Measurements from ENCODE around the gene GDPD5. TPM values are rescaled to one million over a fixed set of nuclear protein-coding genes. Genes with fewer than 3 reads are reported as not detected.

The GDPD5 gene
- polyA plus RNA-seq, 3 donors: 4.9 to 39.0 (median 7.6) TPM

GRCh38 chr11:75430714-75431532 lies 94.8 kb downstream of the GDPD5 start:
- Histone ChIP-seq H4K20me1 (ENCODE audit: insufficient read depth, low read length) (no peaks in the 10 kb centered on the region), H3K4me3 (replicated peaks in 1 of 3; ENCODE audit: low read depth in 2 of 3, low read length in 3 of 3) (peak overlapping the region; percentile 7 to 70 (median 21)), H3K9ac (ENCODE audit: insufficient read depth, low read length, poor library complexity, severe bottlenecking) (peak overlapping the region; percentile 32), H3K36me3 (replicated peaks in 1 of 2; ENCODE audit: control insufficient read depth in 1 of 2, insufficient read depth in 2 of 2, low read length in 2 of 2) (peaks cover 0 to 9% of the 10 kb centered on the region in 2 donors), H3K27ac (ENCODE audit: low read depth in 1 of 2, low read length in 2 of 2) (no peak overlapping the region), H3K27me3 (ENCODE audit: control insufficient read depth in 2 of 2, insufficient read depth in 2 of 2, low read length in 2 of 2) (peaks cover 37 to 67% of the 10 kb centered on the region in 2 donors), H3K79me2 (ENCODE audit: insufficient read depth, low read length) (no peaks in the 10 kb centered on the region), H3K4me2 (replicated peaks; ENCODE audit: extremely low read depth, low read length, poor library complexity, severe bottlenecking) (peak overlapping the region; percentile 78), H2AFZ (ENCODE audit: insufficient read depth, low read depth, low read length, poor library complexity, severe bottlenecking) (peak overlapping the region; percentile 68), H3K9me3 (replicated peaks in 1 of 2; ENCODE audit: control insufficient read depth in 1 of 2, insufficient read depth in 1 of 2, low read length in 2 of 2) (peaks cover 13 to 30% of the 10 kb centered on the region in 2 donors), H3K4me1 (ENCODE audit: control insufficient read depth in 1 of 2, insufficient read depth in 2 of 2, low read length in 2 of 2) (peaks cover 18 to 41% of the 10 kb centered on the region in 2 donors)
- Mint-ChIP-seq H3K4me3 (peak overlapping the region; percentile 73 to 97), H3K4me1 (peaks cover 27% of the 10 kb centered on the region), H3K27me3 (ENCODE audit: low read depth in 3 of 3) (peaks cover 57 to 68% (median 68%) of the 10 kb centered on the region in 3 donors), H3K9me3 (peaks cover 10 to 25% (median 23%) of the 10 kb centered on the region in 7 donors), H3K27ac (peak overlapping the region in 1 of 7 donors; percentile 76), H3K36me3 (peaks cover 19 to 29% of the 10 kb centered on the region in 2 donors)
- intact Hi-C loops (cut with micrococcal nuclease): no loop called here
- TF ChIP-seq CTCF (IDR thresholded peaks at IDR 0.05): no peak
- no peak for DNase-seq
- WGBS (ENCODE audit: insufficient coverage): 29% methylated on average over 27 of the region's 32 CpGs

- Histone ChIP-seq H3K4me3 (replicated peaks in 1 of 3; ENCODE audit: low read depth in 2 of 3, low read length in 3 of 3) (peak overlapping the region; percentile 7 to 70 (median 21)), H3K4me2 (replicated peaks; ENCODE audit: extremely low read depth, low read length, poor library complexity, severe bottlenecking) (peak overlapping the region; percentile 78), H3K79me2 (ENCODE audit: insufficient read depth, low read length) (no peaks in the 10 kb centered on the region), H2AFZ (ENCODE audit: insufficient read depth, low read depth, low read length, poor library complexity, severe bottlenecking) (peak overlapping the region; percentile 68), H3K9me3 (replicated peaks in 1 of 2; ENCODE audit: control insufficient read depth in 1 of 2, insufficient read depth in 1 of 2, low read length in 2 of 2) (peaks cover 13 to 30% of the 10 kb centered on the region in 2 donors), H3K4me1 (ENCODE audit: control insufficient read depth in 1 of 2, insufficient read depth in 2 of 2, low read length in 2 of 2) (peaks cover 18 to 41% of the 10 kb centered on the region in 2 donors), H3K27ac (ENCODE audit: low read depth in 1 of 2, low read length in 2 of 2) (no peak overlapping the region), H3K36me3 (replicated peaks in 1 of 2; ENCODE audit: control insufficient read depth in 1 of 2, insufficient read depth in 2 of 2, low read length in 2 of 2) (peaks cover 0 to 8% of the 10 kb centered on the region in 2 donors), H3K9ac (ENCODE audit: insufficient read depth, low read length, poor library complexity, severe bottlenecking) (peak overlapping the region; percentile 32), H3K27me3 (ENCODE audit: control insufficient read depth in 2 of 2, insufficient read depth in 2 of 2, low read length in 2 of 2) (peaks cover 37 to 67% of the 10 kb centered on the region in 2 donors), H4K20me1 (ENCODE audit: insufficient read depth, low read length) (no peaks in the 10 kb centered on the region)
- peak overlapping the region in 1 of 7 donors; percentile 76 for H3K27ac Mint-ChIP-seq
- DNase-seq: peak; percentile 44 to 55 (median 49)
- WGBS (ENCODE audit: insufficient coverage): 1% methylated on average over 134 of the region's 134 CpGs
- peaks cover 10 to 25% (median 23%) of the 10 kb centered on the region in 7 donors for H3K9me3 Mint-ChIP-seq
- peaks cover 57 to 68% (median 65%) of the 10 kb centered on the region in 3 donors for H3K27me3 Mint-ChIP-seq (ENCODE audit: low read depth in 3 of 3)
- H3K36me3 Mint-ChIP-seq: peaks cover 12 to 26% of the 10 kb centered on the region in 2 donors
- intact Hi-C loops (cut with micrococcal nuclease): no loop called here
- peaks cover 27% of the 10 kb centered on the region for H3K4me1 Mint-ChIP-seq
- no peak for TF ChIP-seq CTCF (IDR thresholded peaks at IDR 0.05)
- peak overlapping the region; percentile 73 to 97 for H3K4me3 Mint-ChIP-seq
Measured at GRCh38 chr11:75429902-75430713, 95.6 kb downstream of the GDPD5 start.
